ENCODE results near the gene LGALS16.

LGALS16 gene

GRCh38 chr19:39708594-39708993 is 52.9 kb downstream of the LGALS16 start:
- Histone ChIP-seq H4K20me1 (ENCODE audit: insufficient read depth, low read length, poor library complexity, severe bottlenecking) (no peaks in the 10 kb centered on the region), H3K79me2 (ENCODE audit: insufficient read depth, low read length) (no peaks in the 10 kb centered on the region), H3K9me3 (ENCODE audit: insufficient read depth, low read depth, low read length) (no peaks in the 10 kb centered on the region), H3F3A (ENCODE audit: low read depth) (no peaks in the 10 kb centered on the region), H3K9ac (ENCODE audit: low read depth, low read length, poor library complexity, severe bottlenecking) (no peak overlapping the region), H3K4me1 (ENCODE audit: insufficient read depth, low read length, poor library complexity, severe bottlenecking) (no peaks in the 10 kb centered on the region), H3K9me2 (replicated peaks; ENCODE audit: low read depth, low read length) (no peaks in the 10 kb centered on the region), H3K36me3 (ENCODE audit: insufficient read depth, low read length) (no peaks in the 10 kb centered on the region), H2AFZ (ENCODE audit: low read length) (no peak overlapping the region), H3K4me3 (ENCODE audit: low read length, poor library complexity, severe bottlenecking) (no peak overlapping the region), H3K27me3 (ENCODE audit: insufficient read depth, low read length, poor library complexity, severe bottlenecking) (no peaks in the 10 kb centered on the region), H3K4me2 (ENCODE audit: low read depth, low read length, poor library complexity, severe bottlenecking) (no peak overlapping the region)
- TF ChIP-seq EZH2phosphoT487 (IDR thresholded peaks at IDR 0.05; ENCODE audit: borderline replicate concordance) (no peak), CTCF (conservative IDR thresholded peaks at IDR 0.05; ENCODE audit: low read length) (no peak)

DNA sequence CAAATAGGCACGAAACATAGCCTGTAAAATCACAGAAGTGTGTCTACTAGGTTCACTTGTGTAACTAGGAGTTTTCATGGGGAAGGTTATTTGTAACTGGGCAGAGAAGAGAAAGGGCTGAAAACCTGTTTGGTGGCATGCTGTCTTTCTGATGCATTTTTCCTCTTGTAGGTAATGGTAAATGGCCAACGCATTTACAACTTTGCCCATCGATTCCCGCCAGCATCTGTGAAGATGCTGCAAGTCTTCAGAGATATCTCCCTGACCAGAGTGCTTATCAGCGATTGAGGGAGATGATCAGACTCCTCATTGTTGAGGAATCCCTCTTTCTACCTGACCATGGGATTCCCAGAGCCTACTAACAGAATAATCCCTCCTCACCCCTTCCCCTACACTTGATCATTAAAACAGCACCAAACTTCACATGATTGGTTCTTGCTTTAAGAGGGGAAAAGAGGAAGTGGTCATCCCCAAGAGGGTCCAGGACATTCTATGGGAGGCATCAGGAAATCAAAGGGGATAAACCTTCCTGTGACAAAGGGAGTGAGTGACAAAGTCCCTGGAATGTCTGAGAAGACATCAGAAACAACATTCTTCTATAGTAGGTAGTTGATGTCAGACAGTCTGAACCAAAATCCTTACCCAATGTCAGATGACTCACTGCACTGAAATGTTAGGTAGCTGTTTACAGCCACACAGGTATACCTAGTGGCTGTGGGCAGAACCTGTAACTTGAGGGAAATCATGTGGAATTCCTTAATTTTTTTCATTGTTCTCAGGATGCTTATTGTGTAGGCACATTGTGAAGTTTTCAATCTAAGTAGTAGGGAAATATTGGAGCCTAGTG is 53.5 kb downstream of the LGALS16 start:
- Histone ChIP-seq H3K9ac (ENCODE audit: low read depth, low read length, poor library complexity, severe bottlenecking) (no peak overlapping the region), H3K27me3 (ENCODE audit: insufficient read depth, low read length, poor library complexity, severe bottlenecking) (no peaks in the 10 kb centered on the region), H3K9me3 (ENCODE audit: insufficient read depth, low read depth, low read length) (no peaks in the 10 kb centered on the region), H3K4me1 (ENCODE audit: insufficient read depth, low read length, poor library complexity, severe bottlenecking) (no peaks in the 10 kb centered on the region), H3K4me3 (ENCODE audit: low read length, poor library complexity, severe bottlenecking) (no peak overlapping the region), H4K20me1 (ENCODE audit: insufficient read depth, low read length, poor library complexity, severe bottlenecking) (no peaks in the 10 kb centered on the region), H3K9me2 (replicated peaks; ENCODE audit: low read depth, low read length) (no peaks in the 10 kb centered on the region), H2AFZ (ENCODE audit: low read length) (no peak overlapping the region), H3K79me2 (ENCODE audit: insufficient read depth, low read length) (no peaks in the 10 kb centered on the region), H3K4me2 (ENCODE audit: low read depth, low read length, poor library complexity, severe bottlenecking) (no peak overlapping the region), H3F3A (ENCODE audit: low read depth) (no peaks in the 10 kb centered on the region), H3K36me3 (ENCODE audit: insufficient read depth, low read length) (no peaks in the 10 kb centered on the region)
- TF ChIP-seq EZH2phosphoT487 (IDR thresholded peaks at IDR 0.05; ENCODE audit: borderline replicate concordance) = no peak
- TF ChIP-seq CTCF (conservative IDR thresholded peaks at IDR 0.05; ENCODE audit: low read length) = no peak

Measured in Loucy (cell line).